HCT116 (cell line): ENCODE measurements around the gene AADACL4. TPM values are rescaled to one million over a fixed set of nuclear protein-coding genes. Genes with fewer than 3 reads are reported as not detected.

Experiments
- ATAC-seq: fragments of 200-7000 bp; cut with Tn5 transposase; 2 replicates; pipeline ENCODE4 v1.9.1; 2020; ENCODE audit warnings: mild to moderate bottlenecking, moderate library complexity
- BruUV-seq: library from RNA; stranded (reverse); fragments of 400-500 nt; replicated peaks from 2 replicates; lab custom pipeline; 2021; lab: Mats Ljungman, UMichigan
- CTCF ChIA-PET: fragments of 300-600 bp; sonication (Branson Sonifier 250); formaldehyde crosslinking; loops from one replicate; lab custom pipeline; 2021; ENCODE audit warnings: antibody characterized with exemption; lab: Charles Lee
- POLR2A ChIA-PET: fragments of 300-600, 350-600 bp; sonication (Branson Sonifier 250); formaldehyde crosslinking; loops from one replicate; lab custom pipeline; 2021; ENCODE audit warnings: antibody characterized with exemption; lab: Charles Lee
- RAD21 ChIA-PET, 2 experiments: fragments of 300-600 bp; sonication (Branson Sonifier 250); formaldehyde crosslinking; loops; one replicate each; lab custom pipeline; 2023; ENCODE audit warnings: low total read pairs in 2 of 2; ENCODE audit not compliant: uncharacterized antibody in 2 of 2, unreplicated experiment in 2 of 2, low non-redundant PET in 1 of 2; lab: Charles Lee
- DNase-seq: peaks from one replicate; pipeline ENCODE4 v3.0.0-alpha.2; 2010; ENCODE audit warnings: low read depth, low spot score
- H2AFZ ChIP-seq: fragments of 200-600 bp; shearing (Covaris generic), sonication (generic); 2 replicates; pipeline ENCODE4 v1.6.1; 2017; ENCODE audit warnings: low read depth, mixed run types, mixed read lengths, antibody characterized with exemption, low read length; ENCODE audit not compliant: poor library complexity, severe bottlenecking
- H3K27ac ChIP-seq: 2 replicates; pipeline ENCODE4 v1.5.1; 2012; ENCODE audit warnings: low read depth, low read length
- H3K27me3 ChIP-seq: fragments of 200-600 bp; sonication (generic); 2 replicates; pipeline ENCODE4 v1.6.1; 2016; ENCODE audit warnings: mixed run types, low read length, mixed read lengths; ENCODE audit not compliant: insufficient read depth
- H3K36me3 ChIP-seq, 2 experiments: fragments of 200-500 bp in 1 of 2; fragments of 200-600 bp in 1 of 2; sonication (Bioruptor generic) in 1 of 2; sonication (generic) in 1 of 2; 2 replicates each; pipeline versions ENCODE4 v1.5.1 to v1.6.1; 2014 to 2016; ENCODE audit warnings: low read length in 2 of 2, inconsistent platforms in 1 of 2, mixed read lengths in 1 of 2, mixed run types in 1 of 2; ENCODE audit not compliant: insufficient read depth in 2 of 2, control insufficient read depth in 1 of 2
- H3K4me1 ChIP-seq, 2 experiments: fragments of 200-600 bp in 1 of 2; sonication (generic) in 1 of 2; 2 replicates each; pipeline versions ENCODE4 v1.5.1 to v1.6.1; 2012 to 2017; ENCODE audit warnings: low read length in 2 of 2, inconsistent platforms in 1 of 2, mild to moderate bottlenecking in 1 of 2, mixed read lengths in 1 of 2, mixed run types in 1 of 2, moderate library complexity in 1 of 2; ENCODE audit not compliant: insufficient read depth in 2 of 2, control insufficient read depth in 1 of 2
- H3K4me2 ChIP-seq: fragments of 200-600 bp; sonication (generic); 2 replicates; pipeline ENCODE4 v1.6.1; 2017; ENCODE audit warnings: mixed run types, low read length, mixed read lengths
- H3K4me3 ChIP-seq, 2 experiments: fragments of 200-600 bp in 1 of 2; sonication (generic) in 1 of 2; replicated peaks in 1 of 2; 2 replicates each; pipeline ENCODE4 v1.5.1; 2011 to 2016; ENCODE audit warnings: low read length in 2 of 2, control low read depth in 1 of 2, low read depth in 1 of 2, mild to moderate bottlenecking in 1 of 2, mixed read lengths in 1 of 2, mixed run types in 1 of 2
- H3K79me2 ChIP-seq: fragments of 200-600 bp; sonication (generic); 2 replicates; pipeline ENCODE4 v1.6.1; 2017; ENCODE audit warnings: mild to moderate bottlenecking, mixed run types, low read length, moderate library complexity, mixed read lengths; ENCODE audit not compliant: insufficient read depth
- H3K9ac ChIP-seq: fragments of 200-600 bp; sonication (generic); 2 replicates; pipeline ENCODE4 v1.6.1; 2016; ENCODE audit warnings: low read length, mixed read lengths
- H3K9me2 ChIP-seq: fragments of 200-600 bp; sonication (generic), shearing (Covaris generic); 2 replicates; pipeline ENCODE4 v1.6.1; 2017; ENCODE audit warnings: mixed run types, mild to moderate bottlenecking, moderate library complexity; ENCODE audit not compliant: insufficient read depth
- H3K9me3 ChIP-seq, 2 experiments: fragments of 200-500 bp in 1 of 2; fragments of 200-600 bp in 1 of 2; sonication (Bioruptor generic) in 1 of 2; sonication (generic) in 1 of 2; 2 replicates each; pipeline ENCODE4 v1.6.1; 2014 to 2017; ENCODE audit warnings: low read length in 2 of 2, mixed read lengths in 2 of 2, inconsistent platforms in 1 of 2, low read depth in 1 of 2, mild to moderate bottlenecking in 1 of 2, mixed run types in 1 of 2, moderate library complexity in 1 of 2; ENCODE audit not compliant: control insufficient read depth in 1 of 2, insufficient read depth in 1 of 2
- H4K20me1 ChIP-seq: fragments of 200-600 bp; sonication (generic), shearing (Covaris generic); 2 replicates; pipeline ENCODE4 v1.6.1; 2017; ENCODE audit warnings: mixed run types, mild to moderate bottlenecking, moderate library complexity; ENCODE audit not compliant: insufficient read depth
- ATF3 ChIP-seq: IDR thresholded peaks from 2 replicates; pipeline ENCODE4 v1.6.1; 2012
- CBX3 ChIP-seq: IDR thresholded peaks from 2 replicates; pipeline ENCODE4 v1.6.1; 2012; ENCODE audit warnings: low read depth
- CEBPB ChIP-seq: IDR thresholded peaks from 2 replicates; pipeline ENCODE4 v1.6.1; 2012; ENCODE audit warnings: low read depth
- ELF1 ChIP-seq: IDR thresholded peaks from 2 replicates; pipeline ENCODE4 v1.6.1; 2012; ENCODE audit warnings: low read depth, borderline replicate concordance
- EZH2 ChIP-seq: fragments of 200-600 bp; sonication (generic); IDR thresholded peaks from 2 replicates; pipeline ENCODE4 v1.6.1; 2017; ENCODE audit warnings: antibody characterized with exemption, mixed run types
- FOSL1 ChIP-seq: IDR thresholded peaks from 2 replicates; pipeline ENCODE4 v1.6.1; 2012; ENCODE audit warnings: low read depth
- JUND ChIP-seq: IDR thresholded peaks from 2 replicates; pipeline ENCODE4 v1.6.1; 2012
- MAX ChIP-seq: IDR thresholded peaks from 2 replicates; pipeline ENCODE4 v1.6.1; 2012
- POLR2A ChIP-seq: IDR thresholded peaks from 2 replicates; pipeline ENCODE4 v1.7.0; 2011; ENCODE audit warnings: borderline replicate concordance; ENCODE audit not compliant: insufficient read depth, insufficient read length; ENCODE audit errors: extremely low read depth
- POLR2AphosphoS5 ChIP-seq: IDR thresholded peaks from 2 replicates; pipeline ENCODE4 v1.6.1; 2011; ENCODE audit warnings: mild to moderate bottlenecking, low read depth, low read length, moderate library complexity
- SRF ChIP-seq: IDR thresholded peaks from 2 replicates; pipeline ENCODE4 v1.6.1; 2012; ENCODE audit warnings: low read depth
- TCF7L2 ChIP-seq: IDR thresholded peaks from 2 replicates; pipeline ENCODE4 v1.7.0; 2011; ENCODE audit warnings: borderline replicate concordance, inconsistent platforms; ENCODE audit not compliant: insufficient read depth, insufficient read length; ENCODE audit errors: extremely low read depth
- YY1 ChIP-seq: IDR thresholded peaks from 2 replicates; pipeline ENCODE4 v1.6.1; 2011; ENCODE audit warnings: low read length, low read depth, moderate library complexity, mild to moderate bottlenecking; ENCODE audit not compliant: insufficient replicate concordance; ENCODE audit errors: extremely low read depth
- ZFX ChIP-seq: fragments of 450-650 bp; IDR thresholded peaks from 2 replicates; pipeline ENCODE4 v1.6.1; 2017
- intact Hi-C: fragments of 100-400 bp; cut with micrococcal nuclease; formaldehyde crosslinking; loops from 2 replicates; pipeline ENCODE4 v1.10.0; 2022
- total RNA-seq: library from RNA; stranded (reverse); gene quantifications from one replicate; pipeline ENCODE4 v1.2.1, GENCODE V29; 2021; ENCODE audit not compliant: unreplicated experiment
- TF ChIP-seq, protein P1 (sequence below), 3 experiments: fragments of 200-600 bp in 1 of 3; sonication (generic) in 1 of 3; IDR thresholded peaks in 2 of 3; conservative IDR thresholded peaks in 1 of 3; 2 replicates each; pipeline ENCODE4 v1.5.1; 2012 to 2017; ENCODE audit warnings: low read depth in 2 of 3, low read length in 2 of 3, antibody characterized with exemption in 1 of 3, borderline replicate concordance in 1 of 3, control low read depth in 1 of 3, mild to moderate bottlenecking in 1 of 3, mixed read lengths in 1 of 3, mixed run types in 1 of 3, moderate library complexity in 1 of 3; ENCODE audit not compliant: insufficient read depth in 1 of 3

The AADACL4 gene
- total RNA-seq, 1 experiment from 2014 or later, result not detected

DNA sequence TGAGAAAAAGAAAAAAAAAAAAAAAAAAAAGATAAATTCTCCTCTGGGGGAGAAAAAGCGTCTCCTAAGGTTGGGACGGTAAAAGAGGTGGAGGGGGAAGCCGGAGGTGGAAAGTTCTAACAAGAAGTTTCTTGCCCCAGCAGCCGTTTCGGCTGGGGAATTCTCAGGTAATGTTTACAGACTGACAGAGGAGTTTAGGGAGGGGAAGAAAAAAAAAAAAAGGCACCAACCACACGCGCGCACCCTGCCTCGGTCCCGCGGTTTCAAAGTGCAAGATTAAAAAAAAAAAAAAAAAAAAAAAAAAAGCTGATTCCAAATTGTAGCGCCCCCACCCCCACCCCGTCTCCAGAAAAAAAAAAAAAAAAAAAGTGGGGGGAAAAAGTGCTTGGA lies 26.4 kb upstream of the AADACL4 start:
- POLR2A ChIA-PET, result interaction anchor here (0.6 to 3.1 kb wide), 9 partner anchors 13 to 193 kb away, joined by 3 to 12 read pairs (median 3); no protein-coding TSS in a partner anchor
- H3K79me2 ChIP-seq, result peaks cover 48% of the 10 kb centered on the region
- RAD21 ChIA-PET, result interaction anchor here in 1 of 2 experiments (0.6 kb wide), 1 partner anchor 16 kb away, joined by 3 read pairs; no protein-coding TSS in a partner anchor
- CTCF ChIA-PET, result interaction anchor here (0.9 to 5.2 kb wide), 6 partner anchors 14 to 493 kb away, joined by 3 to 42 read pairs (median 4); no protein-coding TSS in a partner anchor
- H3K4me2 ChIP-seq, result peak overlapping the region; percentile 92
- no peak overlapping the region for H2AFZ ChIP-seq
- peak overlapping the region; percentile 97 for H3K27ac ChIP-seq
- intact Hi-C loops, result no loop called here
- H3K9me3 ChIP-seq, result no peaks in the 10 kb centered on the region
- no peaks in the 10 kb centered on the region for H4K20me1 ChIP-seq
- H3K4me1 ChIP-seq, result peaks cover 35 to 61% of the 10 kb centered on the region in 2 experiments
- no peak for DNase-seq
- H3K4me3 ChIP-seq, result peak overlapping the region; percentile 71 to 75
- peak overlapping the region; percentile 83 for H3K9ac ChIP-seq
- no peak for ATAC-seq
- TF ChIP-seq TCF7L2 (no peak), POLR2AphosphoS5 (peak; percentile 52), CBX3 (no peak)
- no peaks in the 10 kb centered on the region for H3K36me3 ChIP-seq
- no peaks in the 10 kb centered on the region for H3K27me3 ChIP-seq
- no TSS peak for BruUV-seq
- H3K9me2 ChIP-seq, result no peaks in the 10 kb centered on the region

DNA sequence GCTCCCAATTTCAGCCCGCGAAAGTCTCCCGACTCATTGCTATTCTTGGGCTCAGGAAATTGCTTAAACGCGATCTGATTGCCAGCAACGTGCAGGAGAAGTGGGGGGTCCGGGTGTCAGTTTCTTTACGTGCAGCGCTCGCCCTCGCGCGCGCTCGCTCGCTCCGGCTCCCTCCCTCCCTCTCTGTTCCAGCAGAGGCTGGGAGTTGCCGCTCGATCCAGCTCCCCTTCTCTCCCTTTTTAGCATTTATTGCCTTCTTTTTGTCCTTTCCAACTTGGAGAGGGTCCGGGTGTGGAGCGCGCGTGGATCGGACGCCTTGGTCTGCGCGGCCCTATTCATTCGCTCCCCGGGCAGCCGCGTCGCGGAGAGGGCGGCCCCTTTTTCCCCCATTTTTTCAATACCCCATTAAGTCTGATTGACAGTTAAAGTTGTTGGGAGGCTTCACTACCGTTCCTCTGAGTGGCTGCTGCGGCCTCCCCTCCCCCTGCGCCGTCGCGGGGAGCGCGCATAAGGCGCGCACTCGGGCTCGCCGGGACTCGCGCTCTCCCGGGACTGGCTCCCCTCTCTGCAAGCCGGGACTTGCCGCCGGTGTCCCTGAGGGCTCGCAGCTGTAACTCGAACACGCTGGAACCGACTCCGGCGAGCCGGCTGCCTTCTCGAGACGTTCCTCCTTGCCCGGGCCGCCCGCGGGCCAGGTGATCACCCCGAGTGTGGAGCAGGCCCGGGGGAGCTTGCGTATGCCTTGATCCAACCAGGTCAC lies 25.8 kb upstream of the AADACL4 start, which contains the start of gene DHRS3:
TSS of gene DHRS3 (minus strand) at position 310 of the 760 bp plus-strand sequence. CDS start 862 bp downstream, outside the sequence.
- ChIA-PET CTCF (interaction anchor here (0.9 to 5.2 kb wide), 10 partner anchors 16 to 494 kb away, joined by 3 to 42 read pairs (median 7); no protein-coding TSS in a partner anchor), RAD21 (interaction anchor here (0.6 to 2.6 kb wide), 5 partner anchors 16 to 140 kb away, joined by 3 to 12 read pairs (median 4); no protein-coding TSS in a partner anchor), POLR2A (interaction anchor here (0.6 to 3.1 kb wide), 13 partner anchors 8 to 194 kb away, joined by 3 to 12 read pairs (median 3); no protein-coding TSS in a partner anchor)
- no peak within 1 kb of the TSS for H2AFZ ChIP-seq
- peaks cover 44% of the 10 kb centered on the region for H3K79me2 ChIP-seq
- peak; percentile 64 for ATAC-seq
- DNase-seq, result peak; percentile 61
- H3K9me2 ChIP-seq, result no peaks in the 10 kb centered on the region
- H3K36me3 ChIP-seq, result no peaks in the 10 kb centered on the region
- peaks cover 35 to 60% of the 10 kb centered on the region in 2 experiments for H3K4me1 ChIP-seq
- H3K4me3 ChIP-seq, result peak within 1 kb of the TSS; percentile 71 to 75
- peak within 1 kb of the TSS; percentile 83 for H3K9ac ChIP-seq
- no peaks in the 10 kb centered on the region for H3K27me3 ChIP-seq
- peak within 1 kb of the TSS; percentile 97 for H3K27ac ChIP-seq
- no peaks in the 10 kb centered on the region for H3K9me3 ChIP-seq
- H4K20me1 ChIP-seq, result no peaks in the 10 kb centered on the region
- intact Hi-C loops, result loop anchor here (2.0 kb wide), 2 partner anchors 79 to 139 kb away; no protein-coding TSS in a partner anchor
- BruUV-seq, result no TSS peak
- peak within 1 kb of the TSS; percentile 92 for H3K4me2 ChIP-seq
- TF ChIP-seq CBX3, result no peak
- TF ChIP-seq YY1, result no peak
- TF ChIP-seq EZH2, result no peak
- TF ChIP-seq ZFX, result no peak; the same call in 1 of the 2 replicates
- TF ChIP-seq, protein P1, sequence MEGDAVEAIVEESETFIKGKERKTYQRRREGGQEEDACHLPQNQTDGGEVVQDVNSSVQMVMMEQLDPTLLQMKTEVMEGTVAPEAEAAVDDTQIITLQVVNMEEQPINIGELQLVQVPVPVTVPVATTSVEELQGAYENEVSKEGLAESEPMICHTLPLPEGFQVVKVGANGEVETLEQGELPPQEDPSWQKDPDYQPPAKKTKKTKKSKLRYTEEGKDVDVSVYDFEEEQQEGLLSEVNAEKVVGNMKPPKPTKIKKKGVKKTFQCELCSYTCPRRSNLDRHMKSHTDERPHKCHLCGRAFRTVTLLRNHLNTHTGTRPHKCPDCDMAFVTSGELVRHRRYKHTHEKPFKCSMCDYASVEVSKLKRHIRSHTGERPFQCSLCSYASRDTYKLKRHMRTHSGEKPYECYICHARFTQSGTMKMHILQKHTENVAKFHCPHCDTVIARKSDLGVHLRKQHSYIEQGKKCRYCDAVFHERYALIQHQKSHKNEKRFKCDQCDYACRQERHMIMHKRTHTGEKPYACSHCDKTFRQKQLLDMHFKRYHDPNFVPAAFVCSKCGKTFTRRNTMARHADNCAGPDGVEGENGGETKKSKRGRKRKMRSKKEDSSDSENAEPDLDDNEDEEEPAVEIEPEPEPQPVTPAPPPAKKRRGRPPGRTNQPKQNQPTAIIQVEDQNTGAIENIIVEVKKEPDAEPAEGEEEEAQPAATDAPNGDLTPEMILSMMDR (IDR thresholded peaks at IDR 0.05 in 2 of 3, conservative IDR thresholded peaks at IDR 0.05 in 1 of 3; ENCODE audit: borderline replicate concordance in 1 of 3, insufficient read depth in 1 of 3, low read depth in 2 of 3, low read length in 2 of 3), result no peak
- no peak for TF ChIP-seq CEBPB
- TF ChIP-seq FOSL1, result no peak
- TF ChIP-seq ATF3, result no peak
- TF ChIP-seq MAX, result no peak
- TF ChIP-seq POLR2A, result peak; percentile 59
- no peak for TF ChIP-seq ELF1
- TF ChIP-seq SRF, result no peak
- TF ChIP-seq JUND, result no peak
